ENCODE results near the gene HORMAD2.

HORMAD2 gene

GRCh38 chr22:30114361-30114760, 34.1 kb downstream of the HORMAD2 start:
- DNase-seq, result no peak

DNA sequence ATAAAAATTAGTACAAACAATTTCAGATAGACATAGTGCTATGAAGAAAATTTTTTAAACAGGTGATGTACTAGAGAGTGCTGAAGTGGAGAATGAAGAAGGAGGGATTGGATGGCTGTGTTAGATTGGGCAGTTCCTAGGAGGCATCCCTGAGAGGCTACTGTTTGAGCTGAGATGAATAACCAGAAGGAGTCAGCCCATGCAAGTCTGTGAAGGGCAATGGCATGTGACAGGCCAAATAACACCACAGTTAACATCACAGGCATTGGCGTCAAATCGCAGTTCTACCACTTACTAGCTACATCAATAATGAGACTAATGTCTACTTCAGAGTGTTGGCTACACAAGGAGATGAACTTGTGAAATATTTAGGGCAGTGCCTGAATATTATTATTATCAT, 35.4 kb downstream of the HORMAD2 start:
- no peak for DNase-seq

DNA sequence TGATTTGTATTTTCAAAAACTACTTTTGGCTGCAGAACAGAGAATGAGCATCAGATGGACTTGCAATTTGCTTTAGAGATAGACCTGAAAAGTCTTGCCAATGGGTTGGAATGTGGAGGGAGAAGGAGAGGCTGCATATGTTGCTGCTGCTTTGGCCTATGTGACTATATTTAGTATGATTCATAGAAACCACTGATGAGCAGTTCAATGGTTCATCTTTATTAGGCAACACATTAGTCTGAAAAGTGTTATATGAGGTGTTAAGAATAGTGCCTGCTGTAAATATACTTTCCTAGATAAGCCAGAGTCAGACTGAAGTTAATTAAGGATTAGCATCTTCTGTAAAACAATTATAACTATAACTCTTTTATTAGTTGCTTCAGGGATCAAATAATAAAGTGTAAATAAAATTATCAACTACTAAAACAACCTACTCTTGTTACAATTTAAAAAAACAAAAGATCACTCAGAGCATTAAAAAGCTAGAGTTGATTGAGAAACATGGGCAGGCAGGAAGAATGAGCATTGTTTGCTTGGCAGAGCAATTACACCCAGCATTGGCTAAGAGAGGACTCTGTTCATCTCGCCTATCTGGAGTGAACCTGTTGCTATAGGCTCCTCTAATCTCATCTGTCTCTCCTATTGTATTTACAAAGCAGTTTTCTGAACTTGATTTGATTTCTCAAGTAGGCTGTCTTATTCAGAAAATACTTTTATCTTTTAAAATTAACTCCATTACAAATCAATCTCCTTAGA, 36.3 kb downstream of the HORMAD2 start:
- no peak for DNase-seq

DNA sequence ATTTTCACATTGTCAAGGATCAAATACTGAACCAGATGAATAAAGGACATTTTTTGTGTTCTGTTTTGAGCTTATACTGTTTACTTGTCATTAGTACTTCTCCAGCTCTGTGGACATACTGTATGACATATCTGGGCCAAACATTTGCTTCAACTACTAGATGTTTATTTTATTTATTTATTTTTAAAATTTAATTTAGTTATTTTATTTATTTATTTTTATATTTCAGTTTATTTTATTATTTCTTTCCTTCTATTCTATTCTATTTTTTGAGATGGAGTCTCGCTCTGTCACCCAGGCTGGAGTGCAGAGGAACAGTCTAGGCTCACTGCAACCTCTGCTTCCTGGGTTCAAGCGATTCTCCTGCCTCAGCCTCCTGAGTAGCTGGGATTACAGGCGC, 37.0 kb downstream of the HORMAD2 start:
- no peak for DNase-seq

DNA sequence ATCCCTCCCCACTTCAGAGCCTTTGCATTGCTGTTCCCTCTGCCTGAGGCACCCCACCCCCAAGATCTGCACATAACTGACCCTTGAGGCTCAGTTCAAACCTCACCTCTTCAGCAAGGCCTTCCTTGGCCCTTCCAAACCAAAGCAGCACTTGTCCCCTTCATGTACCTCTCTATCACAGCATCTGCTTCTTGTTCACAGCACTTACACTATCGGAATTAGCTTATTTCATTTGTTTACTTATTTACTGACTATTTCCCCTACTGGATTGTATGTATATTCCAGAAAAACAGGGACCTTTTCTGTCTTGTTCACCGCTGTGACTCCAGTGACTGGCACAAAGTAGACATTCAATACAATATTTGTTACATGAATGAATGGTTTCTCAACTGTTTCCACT, 38.0 kb downstream of the HORMAD2 start:
- no peak for DNase-seq

DNA sequence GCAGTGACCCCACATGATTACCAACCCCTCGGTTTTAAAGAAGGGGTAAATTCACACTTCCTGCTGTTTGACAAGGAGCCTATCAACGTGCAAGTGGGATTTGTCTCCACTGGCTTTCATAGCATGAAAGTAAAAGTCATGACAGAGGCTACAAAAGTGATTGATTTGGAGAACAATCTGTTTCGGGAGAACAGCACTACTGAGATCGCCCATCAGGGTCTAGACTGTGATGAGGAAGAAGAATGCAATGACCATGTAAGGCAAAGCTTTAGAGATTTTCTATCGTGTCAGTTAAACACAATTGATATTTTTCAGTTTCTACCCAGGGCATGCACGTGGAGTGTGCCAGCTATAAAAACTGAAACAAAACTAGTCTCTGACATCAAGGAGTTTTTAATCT, 41.7 kb downstream of the HORMAD2 start:
- DNase-seq, result no peak

DNA sequence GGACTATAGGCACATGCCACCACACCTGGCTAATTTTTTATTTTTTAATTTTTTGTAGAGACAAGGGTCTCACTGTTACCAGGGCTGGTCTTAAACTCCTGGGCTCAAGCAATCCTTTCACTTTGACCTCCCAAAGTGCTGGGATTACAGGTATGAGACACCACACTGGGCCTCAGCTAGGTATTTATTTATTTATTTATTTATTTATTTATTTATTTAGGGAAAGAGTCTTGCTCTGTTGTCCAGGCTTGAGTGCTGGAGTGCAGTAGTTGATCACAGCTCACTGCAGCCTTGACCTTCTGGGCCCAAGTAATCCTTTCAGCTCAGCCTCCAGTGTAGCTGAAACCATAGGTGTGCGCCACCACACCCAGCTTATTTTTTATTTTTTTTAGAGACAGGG, 43.2 kb downstream of the HORMAD2 start:
- DNase-seq, result no peak

DNA sequence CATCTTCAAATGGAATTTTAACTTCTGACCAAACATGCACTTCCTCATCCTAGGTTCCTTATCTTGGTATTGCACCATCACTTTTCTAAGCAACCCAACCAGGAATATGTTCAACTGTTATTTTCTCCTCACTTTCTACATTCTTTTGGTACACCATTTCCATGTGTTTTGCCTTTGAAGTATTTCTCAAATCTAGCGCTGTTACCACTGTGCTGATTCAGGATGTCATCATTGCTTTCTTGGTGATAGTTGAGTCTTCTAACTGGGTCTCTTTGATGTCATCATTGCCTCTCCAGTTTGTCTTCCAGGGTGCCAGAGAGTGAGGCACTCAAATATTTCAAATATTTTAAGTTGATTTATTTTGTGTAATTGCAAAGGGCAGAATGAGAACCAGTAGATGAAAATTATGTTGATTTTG, 47.5 kb downstream of the HORMAD2 start:
- no peak for DNase-seq

DNA sequence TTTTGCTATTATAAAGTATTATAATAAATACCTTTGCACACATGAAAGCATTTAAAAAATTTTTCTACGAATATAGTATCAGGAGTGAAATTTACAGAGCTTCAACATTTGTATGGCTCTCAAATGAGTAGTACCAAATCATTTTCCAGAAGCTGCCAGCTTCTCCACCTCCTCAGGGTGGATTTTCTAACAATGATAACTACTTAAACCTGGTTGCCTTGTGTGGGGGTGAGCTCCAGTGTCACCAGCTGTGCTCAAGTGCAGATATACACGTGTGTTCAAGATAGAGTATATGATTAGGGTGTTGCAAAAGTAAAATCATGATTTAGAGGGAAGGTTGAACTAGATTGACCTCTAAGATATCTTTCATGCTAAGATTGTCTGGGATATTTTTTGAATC, 48.2 kb downstream of the HORMAD2 start:
- no peak for DNase-seq

GRCh38 chr22:30129636-30130035, 49.4 kb downstream of the HORMAD2 start:
- no peak for DNase-seq

DNA sequence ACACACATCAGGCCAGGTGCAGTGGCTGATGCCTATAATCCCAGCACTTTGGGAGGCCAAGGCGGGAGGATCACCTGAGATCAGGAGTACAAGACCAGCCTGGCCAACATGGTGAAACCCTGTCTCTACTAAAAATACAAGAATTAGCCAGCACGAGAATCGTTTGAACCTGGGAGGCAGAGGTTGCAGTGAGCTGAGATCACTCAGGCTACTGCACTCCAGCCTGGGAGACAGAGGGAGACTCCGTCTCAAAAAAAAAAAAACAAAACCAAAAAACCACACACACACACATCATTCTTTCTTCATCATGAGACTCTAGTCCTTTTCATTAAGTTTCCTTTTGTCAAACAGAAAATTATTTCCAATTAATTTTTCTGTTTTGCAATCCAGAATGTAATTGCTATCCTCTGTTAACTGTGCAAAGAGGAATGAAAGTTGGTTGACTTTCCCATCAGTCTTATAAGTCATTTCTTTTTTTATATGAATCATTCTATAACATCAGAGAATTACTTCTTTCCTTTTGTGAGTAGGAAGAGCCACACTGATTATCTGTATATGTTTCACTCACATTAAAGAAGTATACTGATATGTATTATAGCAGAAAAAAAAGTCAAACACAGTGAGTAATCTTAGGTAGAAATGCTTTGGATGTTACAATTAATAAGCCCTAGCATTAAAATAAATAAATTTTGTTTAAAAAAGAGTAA, 52.2 kb downstream of the HORMAD2 start:
- no peak for DNase-seq

DNA sequence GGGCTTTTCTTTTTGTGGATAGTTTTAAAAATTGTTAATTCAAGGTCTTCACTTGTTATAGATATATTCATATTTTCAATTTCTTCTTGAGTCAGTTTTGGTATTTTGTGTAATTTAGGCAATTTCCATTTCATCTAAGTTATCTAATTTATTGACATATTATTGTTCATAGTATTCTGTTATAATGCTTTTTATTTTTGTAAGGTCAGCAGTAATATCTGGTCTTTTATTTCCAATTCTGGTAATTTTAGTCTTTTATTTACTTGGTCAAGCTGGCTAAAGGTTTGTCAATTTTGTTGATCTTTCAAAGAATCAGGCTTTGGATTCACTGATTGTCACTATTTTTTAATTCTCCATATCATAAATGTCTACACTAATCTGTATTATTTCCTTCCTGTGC, 60.1 kb downstream of the HORMAD2 start:
- no peak for DNase-seq

DNA sequence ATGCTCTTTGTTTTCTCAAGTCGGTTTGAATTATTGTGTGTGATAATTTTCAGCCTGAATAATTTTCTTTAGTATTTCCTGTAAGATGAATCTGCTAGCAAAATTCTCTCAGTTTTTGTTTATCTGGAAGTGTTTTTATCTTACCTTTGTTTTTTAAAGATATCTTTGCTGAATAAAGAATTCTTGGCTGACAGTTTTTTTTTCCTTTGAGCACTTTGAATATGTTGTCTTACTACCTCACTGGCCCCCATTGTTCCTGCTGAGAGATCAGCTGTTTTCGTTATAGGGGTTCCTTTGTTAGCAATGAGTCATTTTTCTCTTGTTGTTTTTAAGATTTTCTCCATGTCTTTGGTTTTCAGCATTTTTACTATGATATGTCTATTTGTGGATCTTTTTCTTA, 63.0 kb downstream of the HORMAD2 start:
- DNase-seq, result no peak

- no peak for DNase-seq
Measured at GRCh38 chr22:30144391-30144790, 64.1 kb downstream of the HORMAD2 start.

GRCh38 chr22:30150212-30150611, 69.9 kb downstream of the HORMAD2 start:
- no peak for DNase-seq

DNA sequence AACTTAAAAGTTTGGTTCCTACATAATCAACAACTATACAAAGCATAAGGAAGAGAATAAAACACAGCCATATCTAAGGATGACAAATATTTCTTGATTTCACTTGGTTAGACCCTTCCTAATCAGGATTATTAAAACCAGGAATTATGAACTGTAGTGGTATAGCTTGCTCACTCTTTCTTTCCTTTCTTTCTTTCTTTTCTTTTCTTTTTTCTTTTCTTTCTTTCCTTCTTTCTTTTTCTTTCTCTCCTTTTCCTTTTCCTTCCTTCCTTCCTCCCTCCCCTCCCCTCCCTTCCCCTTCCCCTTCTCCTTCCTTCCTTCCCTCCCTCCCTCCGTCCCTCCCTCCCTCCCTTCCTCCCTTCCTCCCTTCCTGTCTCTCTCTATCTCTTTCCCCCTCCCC, 78.0 kb downstream of the HORMAD2 start:
- DNase-seq, result no peak

- no peak for DNase-seq
Measured at GRCh38 chr22:30158744-30159500, 78.7 kb downstream of the HORMAD2 start.

- no peak for DNase-seq
Measured at GRCh38 chr22:30159561-30160353, 79.5 kb downstream of the HORMAD2 start.

DNA sequence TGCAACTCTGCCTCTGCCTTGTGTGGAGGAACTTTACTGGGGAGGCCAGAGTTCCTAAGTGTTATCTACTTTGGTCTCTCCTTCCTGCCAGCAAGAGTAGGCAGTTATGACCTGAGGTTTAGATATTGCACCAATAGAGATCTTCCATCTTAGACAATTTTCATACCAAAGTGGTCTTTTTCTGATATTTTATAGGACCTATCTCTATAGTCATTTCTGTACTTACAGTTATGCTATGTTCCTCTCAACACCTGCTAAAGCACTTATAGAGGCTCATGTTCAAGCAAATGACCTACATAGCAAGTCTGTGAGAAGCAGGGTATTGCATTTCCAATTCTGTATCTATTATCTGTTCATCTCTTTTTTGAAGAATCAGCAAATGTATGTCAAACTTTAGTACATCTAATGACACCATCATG, 80.8 kb downstream of the HORMAD2 start:
- no peak for DNase-seq

- DNase-seq, result no peak
Measured at GRCh38 chr22:30167296-30167695, 87.0 kb downstream of the HORMAD2 start.

DNA sequence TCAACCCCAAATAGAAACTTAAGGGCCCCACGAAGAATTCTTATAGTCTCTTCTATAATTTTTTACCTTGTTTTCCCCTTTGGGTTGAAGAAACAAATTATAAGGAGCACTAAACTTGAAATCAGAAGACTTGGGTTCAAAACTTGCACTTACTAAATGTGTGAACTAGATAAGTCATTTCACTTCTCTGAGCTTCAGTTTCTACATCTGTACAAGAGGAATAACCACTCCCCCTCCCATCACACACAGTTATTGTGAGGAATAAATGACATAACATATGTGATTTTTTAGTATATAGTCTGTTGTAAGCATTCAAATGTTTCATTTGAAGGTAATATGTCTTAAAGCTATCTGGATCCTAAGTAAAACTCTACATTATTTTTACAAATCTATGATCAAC, 87.5 kb downstream of the HORMAD2 start:
- no peak for DNase-seq

- DNase-seq, result no peak
Measured at GRCh38 chr22:30169002-30169401, 88.7 kb downstream of the HORMAD2 start.

GRCh38 chr22:30170129-30170528, 89.9 kb downstream of the HORMAD2 start:
- no peak for DNase-seq
